Mesangial cell (primary cell): ENCODE results near the gene UBE2Q1. TPM values are rescaled to one million over a fixed set of nuclear protein-coding genes. Genes with fewer than 3 reads are reported as not detected.

ENCODE experiments used
- total RNA-seq: library from RNA; depleted of rRNA; stranded (reverse); fragments of >200 nt; gene quantifications from 2 replicates; pipeline ENCODE4 v1.2.3, GENCODE V29; 2015

Gene UBE2Q1
- 14.0 and 24.0 TPM in 2 replicates for total RNA-seq

DNA sequence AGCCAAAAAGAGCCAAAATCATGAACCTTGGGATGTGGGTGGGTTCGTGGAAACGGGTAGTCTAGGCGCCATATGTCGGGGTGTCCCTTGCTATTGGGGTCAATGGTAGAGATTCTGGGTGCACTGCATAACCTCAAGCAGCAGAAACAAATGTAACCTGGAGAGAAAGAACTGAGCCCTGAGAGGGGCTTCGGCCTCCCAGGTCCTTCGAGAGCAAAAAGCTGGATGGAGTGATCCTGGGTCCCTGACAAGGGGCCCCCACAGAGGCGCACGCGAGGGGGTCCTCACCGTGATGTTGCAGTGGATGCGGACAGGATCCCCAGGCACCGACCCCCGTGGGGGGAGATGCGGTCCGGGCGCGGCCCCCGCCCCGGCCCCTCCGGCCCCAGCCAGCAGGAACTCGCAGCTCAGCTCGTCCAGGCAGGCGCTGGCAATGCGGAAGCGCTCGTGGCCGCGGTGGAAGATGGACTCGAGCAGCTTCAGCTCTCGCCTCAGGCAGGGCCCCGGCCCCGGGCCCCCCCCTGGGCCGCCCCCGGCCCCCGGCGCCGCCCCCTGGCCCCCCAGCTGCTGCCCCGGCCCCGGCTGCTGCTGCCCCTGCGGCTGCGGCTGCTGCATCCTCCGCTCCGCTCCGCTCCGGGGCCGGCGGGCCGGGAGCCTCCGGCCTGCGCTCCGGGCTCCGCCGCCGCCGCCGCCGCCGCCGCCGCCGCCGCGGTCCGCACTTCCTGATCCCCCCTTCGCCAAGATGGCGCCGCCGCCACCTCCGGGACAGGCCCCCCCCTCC lies at the start of gene UBE2Q1:
UBE2Q1 (minus strand) TSS at position 724 of the 781 bp plus-strand sequence; CDS start at position 615, 109 bp downstream.

DNA sequence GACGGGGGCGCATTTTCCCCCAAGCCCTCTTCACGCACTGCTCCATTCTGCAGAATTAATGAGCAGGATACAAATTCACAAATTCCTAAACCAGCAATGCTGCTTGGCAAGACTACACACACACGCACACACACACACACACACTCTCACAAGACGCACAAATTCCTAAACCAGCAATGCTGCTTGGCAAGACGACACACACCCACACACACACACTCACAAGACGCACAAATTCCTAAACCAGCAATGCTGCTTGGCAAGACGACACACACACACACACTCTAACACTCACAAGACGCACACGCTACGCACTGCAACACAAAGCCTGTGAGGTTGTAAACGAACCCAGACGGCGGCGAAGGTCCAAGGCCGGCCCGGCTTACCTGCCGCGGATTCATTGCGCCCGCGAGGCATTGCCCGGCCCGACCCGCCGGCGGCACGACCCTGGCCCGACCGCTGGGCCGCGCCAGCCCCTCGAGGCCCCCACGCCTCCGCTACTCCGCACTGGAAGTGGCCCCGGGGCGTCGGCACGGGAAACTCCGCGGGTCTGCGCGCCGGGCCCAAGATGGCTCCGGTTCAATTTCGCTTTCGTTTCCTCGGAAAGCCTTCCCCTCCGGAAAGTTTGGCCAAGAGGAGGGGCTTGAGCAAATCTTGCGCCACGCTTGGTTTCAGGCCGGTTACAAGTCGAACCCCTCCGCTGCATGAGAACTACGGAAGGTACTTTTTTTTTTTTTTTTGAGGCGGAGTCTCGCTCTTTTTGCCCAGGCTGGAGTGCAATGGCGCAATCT lies 49.3 kb upstream of the UBE2Q1 start, which contains the start of gene ADAR:
ADAR (minus strand) TSS at position 578 of the 788 bp plus-strand sequence; CDS start at position 398, 180 bp downstream.

DNA sequence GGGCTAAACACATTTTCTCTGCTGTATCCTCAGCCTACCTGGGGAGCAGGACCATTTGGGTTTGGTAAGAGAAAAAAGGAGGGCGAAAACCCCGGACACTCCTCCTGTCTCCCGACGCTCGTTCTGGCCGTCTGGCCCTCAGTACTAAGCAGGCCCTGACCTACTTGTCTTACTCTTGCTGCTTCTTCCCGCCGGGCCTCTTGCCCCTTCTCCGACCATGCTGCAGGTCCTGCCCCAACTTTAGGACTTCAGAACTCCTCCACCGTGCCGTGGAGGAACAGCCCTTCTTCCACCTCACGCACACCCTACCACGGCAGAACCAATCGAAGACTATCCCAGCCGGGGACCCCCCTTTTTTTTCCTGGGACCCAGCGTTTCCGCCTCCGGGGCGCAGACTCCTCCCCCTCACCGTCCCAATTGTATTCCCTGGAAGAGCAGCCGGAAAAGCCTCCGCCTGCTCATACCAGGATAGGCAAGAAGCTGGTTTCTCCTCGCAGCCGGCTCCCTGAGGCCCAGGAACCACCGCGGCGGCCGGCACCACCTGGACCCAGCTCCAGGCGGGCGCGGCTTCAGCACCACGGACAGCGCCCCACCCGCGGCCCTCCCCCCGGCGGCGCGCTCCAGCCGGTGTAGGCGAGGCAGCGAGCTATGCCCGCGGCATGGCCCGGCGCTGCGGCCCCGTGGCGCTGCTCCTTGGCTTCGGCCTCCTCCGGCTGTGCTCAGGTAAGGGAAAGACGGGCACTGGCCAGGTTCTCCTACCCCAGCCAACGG lies 9.1 kb upstream of the UBE2Q1 start, which contains the start of gene CHRNB2:
CHRNB2 (plus strand) TSS at position 393 of the 771 bp plus-strand sequence; CDS start at position 660, 267 bp downstream.

DNA sequence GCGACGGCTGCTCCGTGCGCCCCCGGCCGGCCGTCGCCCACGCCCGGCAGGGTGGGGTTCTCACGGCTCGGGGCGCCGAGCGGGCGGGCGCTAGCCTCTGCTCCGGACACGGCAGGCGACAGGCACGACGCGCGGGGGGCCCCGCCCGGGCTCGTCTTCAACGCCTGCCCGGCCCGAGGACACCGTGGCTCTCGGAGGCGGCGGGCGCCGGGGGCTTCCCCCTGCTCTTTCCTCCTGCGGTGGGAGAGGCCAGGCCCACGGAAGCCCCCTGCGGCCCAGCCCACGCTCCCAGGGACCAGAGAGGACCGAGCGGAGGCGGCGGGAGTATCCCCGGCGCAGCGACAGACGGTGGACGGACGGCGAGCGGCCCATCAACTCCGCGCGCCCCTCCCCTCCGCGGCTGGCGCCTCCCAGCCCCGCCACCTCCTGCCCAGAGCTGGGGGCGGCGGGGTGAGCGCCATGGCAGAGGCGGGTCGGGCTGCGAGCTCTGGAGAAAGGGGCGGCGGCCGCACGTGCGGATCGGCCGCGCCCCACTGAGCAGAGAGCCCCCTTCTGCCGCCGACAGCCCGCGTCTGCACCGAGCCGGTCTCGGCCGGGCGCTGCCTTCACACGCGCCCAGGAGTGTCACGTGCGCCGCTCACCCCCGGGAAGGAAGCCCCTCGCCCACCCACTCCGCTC lies 56.3 kb downstream of the UBE2Q1 start, which contains the start of the genes SHE and TDRD10:
SHE (minus strand) TSS at position 347 of the 678 bp plus-strand sequence. CDS start 386 bp downstream, outside the sequence.
TDRD10 (plus strand) TSS at position 154 of the 678 bp plus-strand sequence. CDS start 4,685 bp downstream, outside the sequence.

Other genes starting within 250 kb of the UBE2Q1 start
- not detected in 2 replicates for gene AQP10, start 237.6 kb downstream of the UBE2Q1 start, total RNA-seq
- gene ATP8B2, start 233.1 kb downstream of the UBE2Q1 start, total RNA-seq = 48.9 and 56.2 TPM in 2 replicates
- 6.7 and 36.4 TPM in 2 replicates for gene IL6R, start 153.3 kb downstream of the UBE2Q1 start, total RNA-seq
- gene TDRD10, start 56.4 kb downstream of the UBE2Q1 start, total RNA-seq = not detected in 2 replicates
- under 0.01 TPM in 1 of 2 replicates, not detected in the other for gene SHE, start 56.2 kb downstream of the UBE2Q1 start, total RNA-seq
- 0.25 TPM in 1 of 2 replicates, not detected in the other for gene CHRNB2, start 9.1 kb upstream of the UBE2Q1 start, total RNA-seq
- gene ADAR, start 49.5 kb upstream of the UBE2Q1 start, total RNA-seq = 66.8 and 91.9 TPM in 2 replicates